GM23248 (cell line): ENCODE results near the gene SOBP.

Experiments used
- EZH2 ChIP-seq: fragments of 200-600 bp; sonication (generic); IDR thresholded peaks from 2 replicates; pipeline ENCODE4 v1.6.1; 2018; ENCODE audit warnings: antibody characterized with exemption, mild to moderate bottlenecking; ENCODE audit not compliant: insufficient read depth, poor library complexity, severe bottlenecking
- EZH2phosphoT487 ChIP-seq: fragments of 200-600 bp; sonication (generic); IDR thresholded peaks from 2 replicates; pipeline ENCODE4 v1.6.1; 2018; ENCODE audit warnings: antibody characterized with exemption, moderate library complexity, mild to moderate bottlenecking, low read depth; ENCODE audit not compliant: insufficient read depth

DNA sequence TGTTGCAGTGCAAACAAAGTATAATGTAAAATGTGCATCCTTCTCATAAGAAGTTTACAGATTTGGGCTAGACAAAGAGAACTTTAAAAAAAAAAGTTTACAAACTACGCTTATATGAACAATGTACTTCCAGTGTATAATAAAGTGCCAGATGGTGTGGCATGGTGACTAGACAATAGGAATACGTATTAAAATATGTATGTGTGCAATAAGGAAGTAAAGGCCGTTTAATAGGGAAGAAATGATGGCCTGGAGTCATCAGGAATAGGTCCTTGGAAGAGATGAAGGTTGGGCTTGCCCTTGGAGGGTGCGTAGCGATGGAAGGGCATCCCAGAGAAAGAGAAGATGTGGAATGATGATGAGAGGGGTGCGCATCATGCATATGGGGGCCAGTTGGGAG, 108.2 kb downstream of the SOBP start:
- TF ChIP-seq EZH2 (no peak), EZH2phosphoT487 (no peak)
